ENCODE results near the gene BRAT1.
"Not testable (repeated sequence)": the region's sequence is repeated elsewhere in the genome, so short reads cannot be mapped to it uniquely, and the experiment has no call there.

Gene BRAT1

GRCh38 chr7:2564970-2565540 lies 9.7 kb upstream of the BRAT1 start:
- Histone ChIP-seq H2AFZ (ENCODE audit: insufficient read depth, low read length, poor library complexity) (no peak overlapping the region), H3K79me2 (ENCODE audit: control insufficient read depth, insufficient read depth, low read length, poor library complexity) (no peaks in the 10 kb centered on the region), H2BK12ac (ENCODE audit: low read length) (no peak overlapping the region), H3K18ac (ENCODE audit: low read length) (no peak overlapping the region), H3K27me3 (ENCODE audit: insufficient read depth, low read length) (no peaks in the 10 kb centered on the region), H3K4me1 (ENCODE audit: control insufficient read depth in 1 of 2, insufficient read depth in 2 of 2, low read length in 2 of 2) (peaks cover 0 to 1% of the 10 kb centered on the region in 2 experiments), H4K8ac (ENCODE audit: low read depth, low read length) (no peak overlapping the region), H3K9me3 (ENCODE audit: insufficient read depth, low read depth, low read length) (peaks cover 4% of the 10 kb centered on the region), H3K4me2 (ENCODE audit: low read length) (no peak overlapping the region), H3K14ac (ENCODE audit: low read length) (no peak overlapping the region), H2BK120ac (ENCODE audit: insufficient read depth, low read length, poor library complexity) (no peak overlapping the region), H3K36me3 (ENCODE audit: control insufficient read depth in 1 of 2, insufficient read depth in 2 of 2, low read length in 2 of 2) (peaks cover 5 to 9% of the 10 kb centered on the region in 2 experiments), H4K91ac (ENCODE audit: low read depth, low read length) (no peak overlapping the region), H4K12ac (ENCODE audit: low read depth, low read length) (no peak overlapping the region), H3K79me1 (ENCODE audit: low read length) (no peaks in the 10 kb centered on the region), H3K4me3 (ENCODE audit: low read depth, low read length) (peak overlapping the region; percentile 0), H3K9ac (ENCODE audit: low read length) (no peak overlapping the region), H2AK5ac (ENCODE audit: low read length) (no peak overlapping the region), H3K27ac (ENCODE audit: low read depth, low read length) (no peak overlapping the region), H2BK5ac (ENCODE audit: low read depth, low read length, poor library complexity) (no peak overlapping the region), H3K23ac (ENCODE audit: low read length) (peak overlapping the region; percentile 54), H3K4ac (ENCODE audit: low read depth, low read length) (no peak overlapping the region)
- DNase-seq: no peak
- no CpG with 5 or more reads among the region's 12 CpGs for WGBS (ENCODE audit: extremely low coverage, insufficient coverage, insufficient read length)

GRCh38 chr7:2563955-2564354 lies 8.6 kb upstream of the BRAT1 start:
- not testable (repeated sequence) for H3K4me2 ChIP-seq (ENCODE audit: low read length); H3K79me2 ChIP-seq (ENCODE audit: control insufficient read depth, insufficient read depth, low read length, poor library complexity); H4K8ac ChIP-seq (ENCODE audit: low read depth, low read length); H3K4ac ChIP-seq (ENCODE audit: low read depth, low read length); H3K18ac ChIP-seq (ENCODE audit: low read length); H3K14ac ChIP-seq (ENCODE audit: low read length); H3K23ac ChIP-seq (ENCODE audit: low read length); H3K4me1 ChIP-seq (ENCODE audit: control insufficient read depth in 1 of 2, insufficient read depth in 2 of 2, low read length in 2 of 2); H3K4me3 ChIP-seq (ENCODE audit: low read depth, low read length); H3K9me3 ChIP-seq (ENCODE audit: insufficient read depth, low read depth, low read length); DNase-seq; H2BK120ac ChIP-seq (ENCODE audit: insufficient read depth, low read length, poor library complexity); H2AFZ ChIP-seq (ENCODE audit: insufficient read depth, low read length, poor library complexity); H3K27ac ChIP-seq (ENCODE audit: low read depth, low read length); H2BK5ac ChIP-seq (ENCODE audit: low read depth, low read length, poor library complexity); H3K9ac ChIP-seq (ENCODE audit: low read length); H3K27me3 ChIP-seq (ENCODE audit: insufficient read depth, low read length); H2BK12ac ChIP-seq (ENCODE audit: low read length); H4K91ac ChIP-seq (ENCODE audit: low read depth, low read length); H3K79me1 ChIP-seq (ENCODE audit: low read length); H3K36me3 ChIP-seq (ENCODE audit: control insufficient read depth in 1 of 2, insufficient read depth in 2 of 2, low read length in 2 of 2); H2AK5ac ChIP-seq (ENCODE audit: low read length); H4K12ac ChIP-seq (ENCODE audit: low read depth, low read length)
- WGBS (ENCODE audit: extremely low coverage, insufficient coverage, insufficient read length): no CpG with 5 or more reads among the region's 3 CpGs

- Histone ChIP-seq H4K12ac (ENCODE audit: low read depth, low read length) (peak overlapping the region; percentile 1), H3K14ac (ENCODE audit: low read length) (peak overlapping the region; percentile 82), H3K4me2 (ENCODE audit: low read length) (peak overlapping the region; percentile 98), H3K27me3 (ENCODE audit: insufficient read depth, low read length) (no peaks in the 10 kb centered on the region), H2AFZ (ENCODE audit: insufficient read depth, low read length, poor library complexity) (peak overlapping the region; percentile 88), H3K79me2 (ENCODE audit: control insufficient read depth, insufficient read depth, low read length, poor library complexity) (peaks cover 14% of the 10 kb centered on the region), H2BK120ac (ENCODE audit: insufficient read depth, low read length, poor library complexity) (peak overlapping the region; percentile 18), H4K91ac (ENCODE audit: low read depth, low read length) (peak overlapping the region; percentile 87), H2AK5ac (ENCODE audit: low read length) (no peak overlapping the region), H3K36me3 (ENCODE audit: control insufficient read depth in 1 of 2, insufficient read depth in 2 of 2, low read length in 2 of 2) (peaks cover 2 to 5% of the 10 kb centered on the region in 2 experiments), H3K9me3 (ENCODE audit: insufficient read depth, low read depth, low read length) (no peaks in the 10 kb centered on the region), H2BK5ac (ENCODE audit: low read depth, low read length, poor library complexity) (peak overlapping the region; percentile 94), H3K79me1 (ENCODE audit: low read length) (peaks cover 20% of the 10 kb centered on the region), H3K9ac (ENCODE audit: low read length) (peak overlapping the region; percentile 84), H3K23ac (ENCODE audit: low read length) (no peak overlapping the region), H2BK12ac (ENCODE audit: low read length) (peak overlapping the region; percentile 14), H3K4me3 (ENCODE audit: low read depth, low read length) (peak overlapping the region; percentile 88), H3K4me1 (ENCODE audit: control insufficient read depth in 1 of 2, insufficient read depth in 2 of 2, low read length in 2 of 2) (peaks cover 4 to 9% of the 10 kb centered on the region in 2 experiments), H3K27ac (ENCODE audit: low read depth, low read length) (peak overlapping the region; percentile 91), H3K18ac (ENCODE audit: low read length) (peak overlapping the region; percentile 90), H4K8ac (ENCODE audit: low read depth, low read length) (peak overlapping the region; percentile 66), H3K4ac (ENCODE audit: low read depth, low read length) (peak overlapping the region; percentile 3)
- peak; percentile 95 to 97 for DNase-seq
- WGBS (ENCODE audit: extremely low coverage, insufficient coverage, insufficient read length): no CpG with 5 or more reads among the region's 53 CpGs
Observed at GRCh38 chr7:2559283-2559950, 4.1 kb upstream of the BRAT1 start.

- H3K4me1 ChIP-seq (ENCODE audit: control insufficient read depth in 1 of 2, insufficient read depth in 2 of 2, low read length in 2 of 2): peaks cover 6 to 13% of the 10 kb centered on the region in 2 experiments
- no peaks in the 10 kb centered on the region for H3K27me3 ChIP-seq (ENCODE audit: insufficient read depth, low read length)
- H3K4me3 ChIP-seq (ENCODE audit: low read depth, low read length): peak within 1 kb of the TSS; percentile 88
- WGBS (ENCODE audit: extremely low coverage, insufficient coverage, insufficient read length): no CpG with 5 or more reads among the region's 66 CpGs
- peak within 1 kb of the TSS; percentile 84 for H3K9ac ChIP-seq (ENCODE audit: low read length)
- peak within 1 kb of the TSS; percentile 98 for H3K4me2 ChIP-seq (ENCODE audit: low read length)
- H2BK12ac ChIP-seq (ENCODE audit: low read length): peak within 1 kb of the TSS; percentile 54
- DNase-seq: peak; percentile 96 to 98
- peaks cover 15% of the 10 kb centered on the region for H3K79me2 ChIP-seq (ENCODE audit: control insufficient read depth, insufficient read depth, low read length, poor library complexity)
- peak within 1 kb of the TSS; percentile 9 for H4K12ac ChIP-seq (ENCODE audit: low read depth, low read length)
- peak within 1 kb of the TSS; percentile 94 for H2BK5ac ChIP-seq (ENCODE audit: low read depth, low read length, poor library complexity)
- peak within 1 kb of the TSS; percentile 82 for H3K14ac ChIP-seq (ENCODE audit: low read length)
- peaks cover 2 to 5% of the 10 kb centered on the region in 2 experiments for H3K36me3 ChIP-seq (ENCODE audit: control insufficient read depth in 1 of 2, insufficient read depth in 2 of 2, low read length in 2 of 2)
- H2AK5ac ChIP-seq (ENCODE audit: low read length): peak within 1 kb of the TSS; percentile 89
- peak within 1 kb of the TSS; percentile 52 for H2BK120ac ChIP-seq (ENCODE audit: insufficient read depth, low read length, poor library complexity)
- H4K91ac ChIP-seq (ENCODE audit: low read depth, low read length): peak within 1 kb of the TSS; percentile 90
- H3K27ac ChIP-seq (ENCODE audit: low read depth, low read length): peak within 1 kb of the TSS; percentile 91
- H3K23ac ChIP-seq (ENCODE audit: low read length): no peak within 1 kb of the TSS
- H3K9me3 ChIP-seq (ENCODE audit: insufficient read depth, low read depth, low read length): no peaks in the 10 kb centered on the region
- H3K79me1 ChIP-seq (ENCODE audit: low read length): peaks cover 20% of the 10 kb centered on the region
- H3K18ac ChIP-seq (ENCODE audit: low read length): peak within 1 kb of the TSS; percentile 90
- peak within 1 kb of the TSS; percentile 33 for H3K4ac ChIP-seq (ENCODE audit: low read depth, low read length)
- H2AFZ ChIP-seq (ENCODE audit: insufficient read depth, low read length, poor library complexity): peak within 1 kb of the TSS; percentile 88
- peak within 1 kb of the TSS; percentile 82 for H4K8ac ChIP-seq (ENCODE audit: low read depth, low read length)
Observed at GRCh38 chr7:2558629-2559282, 3.4 kb upstream of the BRAT1 start, which contains the start of gene IQCE. TSS of gene IQCE (plus strand) at chr7:2558979. CDS start at chr7:2559182, 203 bp downstream.

Data from trophoblast cell (in vitro differentiated cells and primary cell).